Measurements from ENCODE around the gene MARCHF10.

MARCHF10 gene

DNA sequence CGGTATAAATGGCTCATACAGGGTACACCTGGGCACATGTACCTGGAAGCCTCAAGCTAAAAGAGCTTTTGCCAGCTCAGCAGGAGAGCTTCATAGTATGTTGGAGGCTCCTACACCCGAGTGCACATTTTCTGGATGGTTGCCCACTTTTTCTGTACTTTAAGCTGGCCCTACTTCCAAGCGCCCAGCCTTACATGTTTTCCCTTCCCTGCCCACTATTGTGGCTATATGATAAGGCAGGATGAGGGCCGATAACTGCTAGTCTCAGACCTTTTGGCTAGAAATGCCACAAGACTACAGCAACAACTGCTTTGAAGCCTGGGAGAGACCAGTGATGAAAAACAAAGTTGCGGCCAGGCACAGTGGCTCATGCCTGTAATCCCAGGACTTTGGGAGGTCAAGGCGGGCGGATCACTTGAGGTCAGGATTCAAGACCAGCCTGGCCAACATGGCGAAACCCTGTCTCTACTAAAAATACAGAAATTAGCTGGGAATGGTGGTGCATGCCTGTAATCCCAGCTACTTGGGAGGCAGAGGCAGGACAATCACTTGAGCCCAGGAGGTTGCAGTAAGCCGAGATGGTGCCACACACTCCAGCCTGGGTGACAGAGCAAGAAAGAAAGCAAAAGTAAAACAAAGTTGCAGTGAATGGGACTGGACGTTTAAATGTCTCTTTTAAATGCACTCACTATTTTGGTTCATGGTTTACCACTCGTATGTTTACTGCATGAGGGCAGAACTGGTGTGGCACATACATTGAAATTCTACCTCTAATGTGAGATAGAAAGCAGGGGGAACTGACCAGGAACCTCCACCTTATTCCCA is 14.2 kb upstream of the MARCHF10 start:
- in situ Hi-C loops (cut with HindIII; ENCODE audit: low sequenced_read_pairs): no loop called here

DNA sequence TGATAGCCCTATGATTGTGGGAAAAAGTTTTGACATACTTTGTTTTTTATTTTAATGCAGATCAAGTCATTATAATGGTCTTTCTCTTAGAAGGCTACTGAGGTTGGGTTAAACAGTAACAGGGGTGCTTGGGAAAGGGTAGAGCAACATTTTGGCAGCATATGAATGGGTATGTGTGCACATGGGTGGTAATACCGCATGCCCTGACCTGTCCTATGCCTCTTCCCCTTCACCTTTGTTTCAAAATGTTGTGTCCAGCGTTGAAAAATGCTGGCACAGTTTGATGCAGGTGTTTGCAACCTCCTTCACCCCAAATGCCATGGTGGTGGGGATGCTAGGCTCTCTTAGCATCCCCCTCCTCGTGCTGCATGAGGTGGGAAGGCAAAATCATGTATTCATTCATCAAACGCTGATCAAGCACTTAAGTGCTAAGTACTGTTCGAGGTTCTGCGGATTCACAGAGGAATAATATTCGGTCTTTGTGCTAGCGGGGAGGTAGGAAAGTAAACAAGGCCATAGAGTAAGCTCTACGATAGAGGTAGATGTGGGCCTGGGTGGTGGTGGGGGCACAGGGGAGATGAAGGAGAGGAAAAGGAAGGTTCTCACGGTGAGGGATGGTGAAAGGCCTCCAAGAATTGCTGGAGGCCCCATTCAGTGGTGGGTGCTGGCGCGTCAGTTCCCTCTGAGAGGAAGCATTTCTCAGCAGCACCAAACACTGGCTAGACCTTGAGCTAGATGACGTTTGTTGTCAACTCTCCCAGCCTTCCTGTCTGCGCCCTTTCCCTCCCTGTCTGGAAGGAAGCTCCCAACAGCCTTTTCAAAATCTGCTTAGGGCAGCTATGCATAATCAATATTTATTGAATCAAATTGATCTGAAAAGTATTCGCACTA is 13.3 kb upstream of the MARCHF10 start:
- in situ Hi-C loops (cut with HindIII; ENCODE audit: low sequenced_read_pairs): no loop called here

GRCh38 chr17:62819511-62820221 is 11.6 kb upstream of the MARCHF10 start:
- in situ Hi-C loops (cut with HindIII; ENCODE audit: low sequenced_read_pairs): no loop called here

DNA sequence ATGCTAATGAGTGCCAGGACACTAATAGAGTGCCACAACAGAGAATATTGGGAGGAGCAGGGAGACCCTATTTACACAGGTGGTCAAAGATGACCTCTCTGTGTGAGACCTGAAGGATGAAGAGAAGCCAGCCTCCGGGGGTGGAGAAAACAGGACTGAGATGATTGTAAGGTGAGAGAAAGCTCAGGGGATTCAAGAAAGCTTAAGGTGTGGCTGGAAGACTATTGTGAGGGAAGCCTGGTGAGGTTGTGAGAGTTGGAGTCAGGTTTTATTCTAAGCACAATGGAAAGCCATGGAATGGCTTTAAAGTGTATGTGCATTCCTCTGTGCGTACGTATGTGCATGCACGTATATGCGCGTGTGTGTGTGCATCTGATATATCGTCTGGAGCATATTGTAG is 10.4 kb upstream of the MARCHF10 start:
- in situ Hi-C loops (cut with HindIII; ENCODE audit: low sequenced_read_pairs): no loop called here

DNA sequence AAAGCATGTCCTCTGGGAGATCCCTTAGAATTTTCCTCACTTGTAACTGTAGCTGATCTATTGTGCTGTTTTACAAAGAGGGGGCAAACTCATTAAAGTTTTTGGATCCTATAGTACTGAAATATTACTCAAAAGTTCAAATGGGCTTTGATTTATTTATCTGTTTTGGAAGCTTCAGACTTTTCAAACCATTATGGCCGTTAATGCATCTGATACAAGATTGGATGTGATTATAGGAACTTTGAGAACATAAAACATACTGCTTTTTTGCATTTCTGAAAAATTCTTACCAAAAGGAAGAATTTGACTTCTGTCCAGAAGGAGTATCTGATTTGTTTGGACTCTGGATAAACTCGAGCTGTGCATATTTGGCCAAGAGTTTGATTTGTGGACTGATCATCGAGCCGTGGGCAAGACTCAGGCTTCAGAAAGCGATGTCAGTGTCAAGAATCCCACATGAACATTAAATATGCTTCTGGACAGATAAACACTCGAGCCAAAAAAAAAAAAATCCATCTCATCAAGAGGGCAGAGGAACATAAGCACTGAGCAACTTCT is 8.2 kb upstream of the MARCHF10 start:
- in situ Hi-C loops (cut with HindIII; ENCODE audit: low sequenced_read_pairs): no loop called here

DNA sequence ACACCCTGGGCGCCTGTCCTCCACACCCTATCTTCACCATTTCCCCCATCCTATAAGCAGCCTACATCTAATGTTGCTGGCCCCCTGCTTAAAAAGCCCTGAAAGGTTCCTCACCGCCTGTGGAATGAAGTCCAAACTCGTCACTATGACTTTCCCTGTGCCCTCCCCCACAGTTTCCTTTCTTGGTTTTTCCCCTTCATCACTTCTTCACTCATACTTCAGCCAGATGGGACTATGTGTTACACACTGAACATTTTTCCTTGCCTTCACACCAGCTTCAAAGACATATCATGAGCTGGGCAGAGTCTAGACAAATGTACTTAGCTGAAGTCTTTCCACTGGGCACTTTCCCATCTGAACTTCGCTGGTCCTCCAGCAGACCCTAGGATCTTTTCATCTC is 1.5 kb upstream of the MARCHF10 start:
- in situ Hi-C loops (cut with HindIII; ENCODE audit: low sequenced_read_pairs): no loop called here

- in situ Hi-C loops (cut with HindIII; ENCODE audit: low sequenced_read_pairs): no loop called here
These were observed 459 bp upstream of the MARCHF10 start for GRCh38 chr17:62808576-62808970.

DNA sequence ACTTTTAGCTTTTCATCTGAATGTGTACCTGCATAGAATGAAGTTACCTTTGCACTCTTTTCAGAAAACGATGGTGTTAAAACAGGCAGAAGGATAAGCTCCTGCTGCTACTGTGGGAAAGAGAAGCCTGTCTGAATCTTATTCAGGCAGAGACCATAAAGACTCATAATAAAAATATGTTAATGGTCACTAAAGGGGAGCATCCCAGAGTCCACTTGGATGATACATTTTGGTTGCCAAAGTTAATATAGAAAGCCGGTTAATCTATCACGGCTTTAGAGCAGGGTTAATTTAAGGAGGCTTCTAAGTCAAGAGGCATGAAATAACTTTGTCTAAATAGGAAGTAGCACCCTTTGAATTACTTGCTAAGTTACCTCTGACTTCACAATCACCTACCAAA is 2.9 kb downstream of the MARCHF10 start:
- in situ Hi-C loops (cut with HindIII; ENCODE audit: low sequenced_read_pairs): no loop called here

DNA sequence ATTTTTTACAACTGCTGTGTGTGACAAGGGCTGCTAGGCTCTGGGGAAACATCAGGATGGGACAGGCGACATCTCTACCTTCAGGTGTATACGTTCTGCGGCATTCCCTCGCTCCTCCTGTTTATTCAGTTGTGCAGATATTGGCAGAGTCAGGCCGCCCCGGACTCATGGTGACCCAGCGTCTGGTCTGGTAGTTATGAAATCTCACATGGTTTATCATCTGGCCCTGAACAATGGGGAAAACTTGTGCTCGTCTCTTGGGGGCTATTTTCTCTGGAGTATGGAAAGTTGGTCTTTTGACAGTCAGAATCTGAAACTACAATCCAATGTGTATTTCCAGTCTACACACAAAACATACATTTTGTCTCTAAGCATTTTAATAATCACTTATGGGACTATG is 3.3 kb downstream of the MARCHF10 start:
- in situ Hi-C loops (cut with HindIII; ENCODE audit: low sequenced_read_pairs): no loop called here

GRCh38 chr17:62804025-62804424 is 4.1 kb downstream of the MARCHF10 start:
- in situ Hi-C loops (cut with HindIII; ENCODE audit: low sequenced_read_pairs): no loop called here

- in situ Hi-C loops (cut with HindIII; ENCODE audit: low sequenced_read_pairs): no loop called here
These were observed 5.4 kb downstream of the MARCHF10 start for GRCh38 chr17:62802561-62803205.

GRCh38 chr17:62801553-62802114 is 6.5 kb downstream of the MARCHF10 start:
- in situ Hi-C loops (cut with HindIII; ENCODE audit: low sequenced_read_pairs): no loop called here

- in situ Hi-C loops (cut with HindIII; ENCODE audit: low sequenced_read_pairs): no loop called here
These were observed 7.5 kb downstream of the MARCHF10 start for GRCh38 chr17:62800585-62800984.

- in situ Hi-C loops (cut with HindIII; ENCODE audit: low sequenced_read_pairs): no loop called here
These were observed 10.2 kb downstream of the MARCHF10 start for GRCh38 chr17:62797959-62798358.

DNA sequence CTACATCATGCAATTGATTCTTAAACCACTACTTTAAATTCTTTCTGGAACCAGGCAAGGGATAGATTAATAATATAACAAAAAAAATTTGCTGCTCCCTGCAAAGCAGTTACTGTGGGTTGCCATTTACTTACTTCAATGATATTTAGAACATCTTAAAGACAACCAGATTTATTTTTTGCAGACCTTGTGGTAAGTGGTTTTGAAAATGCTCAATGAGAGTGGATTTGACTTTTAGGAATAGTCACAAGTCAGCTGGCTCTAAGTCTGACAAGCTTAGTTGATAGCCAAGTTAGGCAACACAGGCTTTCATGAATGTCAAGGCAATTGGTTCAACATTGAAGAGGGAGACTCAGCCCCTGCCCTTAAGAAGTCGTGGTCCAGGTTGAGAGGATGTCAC is 11.8 kb downstream of the MARCHF10 start:
- in situ Hi-C loops (cut with HindIII; ENCODE audit: low sequenced_read_pairs): no loop called here

GRCh38 chr17:62794666-62794971 is 13.5 kb downstream of the MARCHF10 start:
- in situ Hi-C loops (cut with HindIII; ENCODE audit: low sequenced_read_pairs): no loop called here

GRCh38 chr17:62793919-62794665 is 14.0 kb downstream of the MARCHF10 start:
- in situ Hi-C loops (cut with HindIII; ENCODE audit: low sequenced_read_pairs): no loop called here

DNA sequence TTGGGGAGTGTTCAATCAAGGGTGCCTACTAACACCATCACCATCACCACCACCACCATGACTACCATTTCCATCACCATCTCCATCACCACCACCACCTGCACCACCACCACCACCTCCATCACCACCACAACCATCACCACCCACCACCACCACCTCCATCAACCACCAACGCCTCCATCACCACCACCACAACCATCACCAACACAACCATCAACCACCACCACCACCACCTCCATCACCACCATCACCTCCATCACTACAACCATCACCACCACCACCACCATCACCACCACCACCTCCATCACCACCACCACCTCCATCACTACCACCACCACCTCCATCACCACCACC is 15.7 kb downstream of the MARCHF10 start:
- in situ Hi-C loops (cut with HindIII; ENCODE audit: low sequenced_read_pairs): no loop called here

DNA sequence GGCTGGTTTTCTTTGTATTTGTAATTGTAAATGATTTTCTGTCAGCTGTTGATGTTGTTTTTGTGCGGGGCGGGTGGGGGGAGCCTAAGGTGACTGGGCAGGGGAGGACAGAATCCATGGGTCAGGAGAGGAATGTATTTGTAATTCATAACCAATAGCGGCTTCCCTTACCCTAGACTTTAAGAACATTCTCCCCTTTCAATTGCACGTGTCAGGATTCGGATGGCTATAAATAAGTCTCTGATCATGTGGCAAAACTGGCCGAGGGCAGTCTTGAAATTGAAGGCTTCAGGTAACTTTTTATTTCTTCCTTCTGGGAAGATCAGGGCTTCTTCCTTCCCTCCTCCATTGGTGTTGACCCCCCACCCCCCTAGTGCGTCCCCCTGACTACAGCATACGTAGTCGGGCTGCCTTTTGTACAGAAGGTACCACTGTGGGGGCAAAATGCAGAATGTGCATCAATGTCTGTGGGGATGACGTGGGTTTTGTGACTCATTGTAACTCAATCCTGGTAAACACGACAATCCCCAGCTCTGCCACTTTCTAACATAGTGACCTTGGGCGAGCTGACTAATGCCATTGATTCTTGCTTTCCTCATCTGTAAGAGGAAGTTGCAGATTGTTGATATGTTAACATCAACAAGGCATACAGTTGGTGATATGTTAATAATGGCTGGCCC is 16.2 kb downstream of the MARCHF10 start:
- in situ Hi-C loops (cut with HindIII; ENCODE audit: low sequenced_read_pairs): no loop called here

Measured in DLD1 (cell line).